ENCODE measurements around the gene PRELP.
"Not testable (repeated sequence)": the region's sequence is repeated elsewhere in the genome, so short reads cannot be mapped to it uniquely, and the experiment has no call there.

PRELP gene

GRCh38 chr1:203443296-203443695 lies 32.3 kb upstream of the PRELP start:
- H3K4me3 ChIP-seq (ENCODE audit: low read depth, low read length) = no peak overlapping the region
- TF ChIP-seq MAX (IDR thresholded peaks at IDR 0.05; ENCODE audit: low read depth, low read length) (no peak), POLR2A (IDR thresholded peaks at IDR 0.05; ENCODE audit: extremely low read depth, insufficient read length) (no peak), MYC (IDR thresholded peaks at IDR 0.05; ENCODE audit: low read depth, low read length) (no peak)
- TF ChIP-seq, protein P1, sequence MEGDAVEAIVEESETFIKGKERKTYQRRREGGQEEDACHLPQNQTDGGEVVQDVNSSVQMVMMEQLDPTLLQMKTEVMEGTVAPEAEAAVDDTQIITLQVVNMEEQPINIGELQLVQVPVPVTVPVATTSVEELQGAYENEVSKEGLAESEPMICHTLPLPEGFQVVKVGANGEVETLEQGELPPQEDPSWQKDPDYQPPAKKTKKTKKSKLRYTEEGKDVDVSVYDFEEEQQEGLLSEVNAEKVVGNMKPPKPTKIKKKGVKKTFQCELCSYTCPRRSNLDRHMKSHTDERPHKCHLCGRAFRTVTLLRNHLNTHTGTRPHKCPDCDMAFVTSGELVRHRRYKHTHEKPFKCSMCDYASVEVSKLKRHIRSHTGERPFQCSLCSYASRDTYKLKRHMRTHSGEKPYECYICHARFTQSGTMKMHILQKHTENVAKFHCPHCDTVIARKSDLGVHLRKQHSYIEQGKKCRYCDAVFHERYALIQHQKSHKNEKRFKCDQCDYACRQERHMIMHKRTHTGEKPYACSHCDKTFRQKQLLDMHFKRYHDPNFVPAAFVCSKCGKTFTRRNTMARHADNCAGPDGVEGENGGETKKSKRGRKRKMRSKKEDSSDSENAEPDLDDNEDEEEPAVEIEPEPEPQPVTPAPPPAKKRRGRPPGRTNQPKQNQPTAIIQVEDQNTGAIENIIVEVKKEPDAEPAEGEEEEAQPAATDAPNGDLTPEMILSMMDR (IDR thresholded peaks at IDR 0.05; ENCODE audit: low read depth, low read length) = no peak
- DNase-seq (ENCODE audit: low read depth) = no peak

DNA sequence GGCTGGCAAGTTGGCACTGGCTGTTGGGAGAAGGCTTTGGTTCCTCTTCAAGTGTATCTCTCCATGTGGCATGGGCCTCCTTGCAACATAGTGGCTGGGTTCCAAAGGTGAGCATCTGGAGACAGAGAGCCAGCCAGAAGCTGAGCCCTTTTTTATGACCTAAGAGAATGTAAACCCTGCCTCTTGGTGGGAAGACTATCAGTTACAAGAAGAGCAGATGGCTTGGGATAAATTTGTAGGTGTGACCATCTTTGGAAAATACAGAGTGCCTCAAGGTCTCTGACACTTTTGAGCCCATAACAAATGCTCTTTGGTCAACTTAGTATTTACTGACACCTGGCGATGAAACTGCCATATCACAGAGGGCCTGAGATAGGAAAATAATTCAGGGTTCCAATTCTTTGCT lies 31.4 kb upstream of the PRELP start:
- no peak for DNase-seq (ENCODE audit: low read depth)
- TF ChIP-seq POLR2A (IDR thresholded peaks at IDR 0.05; ENCODE audit: extremely low read depth, insufficient read length) (no peak), MYC (IDR thresholded peaks at IDR 0.05; ENCODE audit: low read depth, low read length) (no peak), MAX (IDR thresholded peaks at IDR 0.05; ENCODE audit: low read depth, low read length) (no peak)
- TF ChIP-seq, protein P1 (IDR thresholded peaks at IDR 0.05; ENCODE audit: low read depth, low read length) = no peak
- no peak overlapping the region for H3K4me3 ChIP-seq (ENCODE audit: low read depth, low read length)

DNA sequence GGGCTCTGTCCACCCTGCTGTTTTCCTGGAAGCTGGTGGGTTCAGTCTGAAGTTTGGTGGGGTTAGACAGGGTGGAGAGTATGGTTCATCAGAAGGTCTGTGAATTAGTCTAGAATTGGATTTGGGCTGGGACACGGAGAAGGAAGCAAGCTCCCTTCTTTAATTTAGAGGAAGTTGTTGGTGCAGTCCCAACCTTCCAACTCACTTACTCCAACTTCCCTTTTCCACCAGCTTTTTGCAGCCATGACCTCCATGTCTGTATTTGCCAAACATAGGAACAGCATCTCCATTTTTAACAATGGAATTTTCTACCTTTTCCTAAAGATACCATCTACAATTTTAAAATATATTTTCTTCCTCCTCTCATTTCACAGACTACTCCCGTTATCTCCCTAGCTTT lies 28.5 kb upstream of the PRELP start:
- TF ChIP-seq, protein P1 (IDR thresholded peaks at IDR 0.05; ENCODE audit: low read depth, low read length) = no peak
- no peak for TF ChIP-seq POLR2A (IDR thresholded peaks at IDR 0.05; ENCODE audit: extremely low read depth, insufficient read length)
- TF ChIP-seq MAX (IDR thresholded peaks at IDR 0.05; ENCODE audit: low read depth, low read length) = no peak
- no peak for TF ChIP-seq MYC (IDR thresholded peaks at IDR 0.05; ENCODE audit: low read depth, low read length)
- H3K4me3 ChIP-seq (ENCODE audit: low read depth, low read length) = no peak overlapping the region
- DNase-seq (ENCODE audit: low read depth) = peak; percentile 25

GRCh38 chr1:203447598-203447997 lies 28.0 kb upstream of the PRELP start:
- H3K4me3 ChIP-seq (ENCODE audit: low read depth, low read length); DNase-seq (ENCODE audit: low read depth): not testable (repeated sequence)

- no peak overlapping the region for H3K4me3 ChIP-seq (ENCODE audit: low read depth, low read length)
- no peak for DNase-seq (ENCODE audit: low read depth)
- TF ChIP-seq POLR2A (IDR thresholded peaks at IDR 0.05; ENCODE audit: extremely low read depth, insufficient read length) = no peak
- no peak for TF ChIP-seq MYC (IDR thresholded peaks at IDR 0.05; ENCODE audit: low read depth, low read length)
- no peak for TF ChIP-seq MAX (IDR thresholded peaks at IDR 0.05; ENCODE audit: low read depth, low read length)
- TF ChIP-seq, protein P1 (IDR thresholded peaks at IDR 0.05; ENCODE audit: low read depth, low read length) = no peak
Measured at GRCh38 chr1:203448521-203449061, 27.0 kb upstream of the PRELP start.

DNA sequence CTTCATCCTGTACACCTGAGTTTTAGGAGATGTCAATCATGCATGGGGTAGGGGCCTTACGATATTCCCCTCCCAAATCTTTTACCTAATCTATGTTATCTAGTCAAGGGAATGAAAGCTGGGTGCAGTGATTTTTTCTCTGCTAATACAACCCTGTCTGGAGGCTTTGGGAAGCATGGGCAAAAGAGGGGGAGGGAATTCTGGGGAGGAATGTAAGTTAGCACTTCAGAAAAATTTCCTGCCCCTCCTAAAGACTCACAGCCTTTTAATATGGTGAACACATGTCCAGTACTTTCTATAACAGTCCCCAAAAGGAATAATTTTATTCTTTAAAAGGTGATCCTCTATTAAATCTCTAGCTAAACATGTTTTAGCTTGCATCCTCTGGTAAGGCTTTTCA lies 25.6 kb upstream of the PRELP start:
- no peak for TF ChIP-seq POLR2A (IDR thresholded peaks at IDR 0.05; ENCODE audit: extremely low read depth, insufficient read length)
- TF ChIP-seq, protein P1 (IDR thresholded peaks at IDR 0.05; ENCODE audit: low read depth, low read length) = no peak
- no peak for TF ChIP-seq MAX (IDR thresholded peaks at IDR 0.05; ENCODE audit: low read depth, low read length)
- TF ChIP-seq MYC (IDR thresholded peaks at IDR 0.05; ENCODE audit: low read depth, low read length) = no peak
- H3K4me3 ChIP-seq (ENCODE audit: low read depth, low read length) = no peak overlapping the region
- DNase-seq (ENCODE audit: low read depth) = no peak

All from NB4 (cell line).